IMR-90 (cell line): ENCODE data around the gene SETD3. TPM values are rescaled to one million over a fixed set of nuclear protein-coding genes. Genes with fewer than 3 reads are reported as not detected.

Experiments used
- ATAC-seq: fragments of 200-7000 bp; cut with Tn5 transposase; 2 replicates; pipeline ENCODE4 v1.9.1; 2020; ENCODE audit warnings: low read depth, mild to moderate bottlenecking, moderate library complexity
- BruUV-seq: library from RNA; stranded (reverse); fragments of 400-500 nt; replicated peaks from 2 replicates; lab custom pipeline; 2021; lab: Mats Ljungman, UMichigan
- CTCF ChIA-PET: fragments of 300-600 bp; formaldehyde crosslinking; extraction: SDS; loops from one replicate; lab custom pipeline; 2021; ENCODE audit warnings: antibody characterized with exemption; lab: Yijun Ruan, JAX
- POLR2A ChIA-PET: fragments of 300-600 bp; sonication (Branson Sonifier 250); formaldehyde crosslinking; loops from one replicate; lab custom pipeline; 2022; ENCODE audit warnings: antibody characterized with exemption; ENCODE audit not compliant: unreplicated experiment; lab: Charles Lee
- DNase-seq: peaks from one replicate; pipeline ENCODE4 v3.0.0; 2013
- H2AFZ ChIP-seq: replicated peaks from 2 replicates; pipeline ENCODE3; 2013; ENCODE audit warnings: low read length, mild to moderate bottlenecking; ENCODE audit not compliant: poor library complexity
- H2AK5ac ChIP-seq: 2 replicates; pipeline ENCODE4 v1.6.1; 2013; ENCODE audit warnings: low read depth, low read length, inconsistent platforms
- H2AK9ac ChIP-seq: replicated peaks from 2 replicates; pipeline ENCODE3; 2013; ENCODE audit warnings: mild to moderate bottlenecking, low read depth, low read length, moderate library complexity; ENCODE audit not compliant: poor library complexity
- H2BK120ac ChIP-seq: 2 replicates; pipeline ENCODE4 v1.6.1; 2013; ENCODE audit warnings: low read depth, low read length, inconsistent platforms
- H2BK15ac ChIP-seq: 3 replicates; pipeline ENCODE4 v1.6.1; 2013; ENCODE audit warnings: low read depth, low read length, inconsistent platforms
- H2BK20ac ChIP-seq: 2 replicates; pipeline ENCODE4 v1.6.1; 2013; ENCODE audit warnings: low read depth, mild to moderate bottlenecking, inconsistent platforms, low read length, moderate library complexity
- H2BK5ac ChIP-seq: 2 replicates; pipeline ENCODE4 v1.6.1; 2013; ENCODE audit warnings: mild to moderate bottlenecking, low read depth, low read length, inconsistent platforms; ENCODE audit not compliant: poor library complexity, severe bottlenecking
- H3K14ac ChIP-seq: replicated peaks from 2 replicates; pipeline ENCODE4 v1.6.1; 2013; ENCODE audit warnings: low read depth, low read length, inconsistent platforms
- H3K18ac ChIP-seq: 2 replicates; pipeline ENCODE4 v1.6.1; 2013; ENCODE audit warnings: low read depth, low read length, control low read depth
- H3K23ac ChIP-seq: 2 replicates; pipeline ENCODE4 v1.6.1; 2013; ENCODE audit warnings: low read depth, low read length, inconsistent platforms
- H3K27ac ChIP-seq: 2 replicates; pipeline ENCODE4 v1.5.1; 2013; ENCODE audit warnings: mild to moderate bottlenecking, control low read depth, low read length; ENCODE audit not compliant: insufficient read depth
- H3K27me3 ChIP-seq: 2 replicates; pipeline ENCODE4 v1.6.1; 2013; ENCODE audit warnings: low read length; ENCODE audit not compliant: control insufficient read depth, insufficient read depth
- H3K36me3 ChIP-seq: 2 replicates; pipeline ENCODE4 v1.6.1; 2013; ENCODE audit warnings: low read length, mixed read lengths; ENCODE audit not compliant: control insufficient read depth, insufficient read depth
- H3K4ac ChIP-seq: 2 replicates; pipeline ENCODE4 v1.6.1; 2013; ENCODE audit warnings: low read depth, low read length, inconsistent platforms
- H3K4me1 ChIP-seq: 2 replicates; pipeline ENCODE4 v1.6.1; 2013; ENCODE audit warnings: low read length, mixed read lengths; ENCODE audit not compliant: control insufficient read depth, insufficient read depth
- H3K4me2 ChIP-seq: 2 replicates; pipeline ENCODE4 v1.6.1; 2013; ENCODE audit warnings: low read depth, mild to moderate bottlenecking, control low read depth, low read length, moderate library complexity
- H3K4me3 ChIP-seq: 2 replicates; pipeline ENCODE4 v1.5.1; 2013; ENCODE audit warnings: low read depth, mild to moderate bottlenecking, control low read depth, low read length, moderate library complexity; ENCODE audit not compliant: insufficient read depth
- H3K56ac ChIP-seq: 2 replicates; pipeline ENCODE4 v1.6.1; 2013; ENCODE audit warnings: low read length, inconsistent platforms; ENCODE audit not compliant: insufficient read depth; ENCODE audit errors: extremely low read depth
- H3K79me1 ChIP-seq, 2 experiments: 2 replicates each; pipeline ENCODE4 v1.6.1; 2013; ENCODE audit warnings: low read length in 2 of 2, inconsistent platforms in 1 of 2, low read depth in 1 of 2
- H3K9ac ChIP-seq: 2 replicates; pipeline ENCODE4 v1.6.1; 2013; ENCODE audit warnings: low read depth, low read length, control low read depth
- H3K9me1 ChIP-seq: 2 replicates; pipeline ENCODE4 v1.6.1; 2013; ENCODE audit warnings: low read length, inconsistent platforms; ENCODE audit not compliant: insufficient read depth
- H3K9me3 ChIP-seq: 2 replicates; pipeline ENCODE4 v1.6.1; 2013; ENCODE audit warnings: low read length; ENCODE audit not compliant: control insufficient read depth, insufficient read depth
- H4K20me1 ChIP-seq: 2 replicates; pipeline ENCODE4 v1.6.1; 2013; ENCODE audit warnings: low read length, inconsistent platforms; ENCODE audit not compliant: insufficient read depth
- H4K5ac ChIP-seq: 2 replicates; pipeline ENCODE4 v1.6.1; 2013; ENCODE audit warnings: mild to moderate bottlenecking, low read depth, low read length, control low read depth
- H4K8ac ChIP-seq, 2 experiments: 2 replicates each; pipeline ENCODE4 v1.6.1; 2013; ENCODE audit warnings: low read depth in 2 of 2, low read length in 2 of 2, control low read depth in 1 of 2, inconsistent platforms in 1 of 2
- H4K91ac ChIP-seq: 2 replicates; pipeline ENCODE4 v1.6.1; 2013; ENCODE audit warnings: low read depth, low read length, inconsistent platforms; ENCODE audit not compliant: insufficient read depth
- CEBPB ChIP-seq: IDR thresholded peaks from 2 replicates; pipeline ENCODE4 v1.6.1; 2012; ENCODE audit warnings: low read depth, low read length, improper control_type of control experiment
- RFX5 ChIP-seq: IDR thresholded peaks from 2 replicates; pipeline ENCODE4 v1.8.0; 2012; ENCODE audit warnings: low read depth, mild to moderate bottlenecking, low read length, moderate library complexity
- WGBS, 2 experiments: methylation state at CpG; one replicate each; pipeline versions ENCODE4 v1.1.5 to v1.1.7; 2013; ENCODE audit warnings: missing lambda C conversion rate in 2 of 2; ENCODE audit not compliant: insufficient read length in 1 of 2; ENCODE audit errors: extremely low coverage in 2 of 2; 5-methylcytosine and 5-hydroxymethylcytosine counted together
- dilution Hi-C: fragments of 300-500 bp; cut with HindIII; formaldehyde crosslinking; loops from one replicate; pipeline ENCODE4 v1.14.3; 2018; ENCODE audit warnings: low sequenced_read_pairs; ENCODE audit not compliant: unreplicated experiment
- in situ Hi-C: fragments of 300-500 bp; cut with MboI; formaldehyde crosslinking; loops from 3 replicates; pipeline ENCODE4 v1.14.3; 2019; ENCODE audit warnings: low sequenced_read_pairs, inconsistent platforms, mixed read lengths
- intact Hi-C: fragments of 100-400 bp; cut with micrococcal nuclease; formaldehyde crosslinking; loops from 2 replicates; pipeline ENCODE4 v1.10.0; 2022
- polyA plus RNA-seq, 3 experiments: library from polyadenylated mRNA; depleted of rRNA; stranded (reverse); fragments of >200 nt; gene quantifications; 2 replicates each; pipeline ENCODE4 v1.2.3, GENCODE V29; 2012; ENCODE audit warnings: low replicate concordance in 1 of 3
- total RNA-seq: library from RNA; depleted of rRNA; stranded (reverse); fragments of >200 nt; gene quantifications from 2 replicates; pipeline ENCODE4 v1.2.3, GENCODE V29; 2012

The SETD3 gene
- total and polyA plus RNA-seq, 2 of the 4 experiments (the other 2 are of a cell fraction) = 18.8 to 31.9 TPM

- no TSS peak for BruUV-seq
- no peak overlapping the region for H2BK5ac ChIP-seq
- ChIA-PET CTCF (interaction anchor here (0.7 kb wide), 1 partner anchor 9 kb away, joined by 3 read pairs; no protein-coding TSS in a partner anchor), POLR2A (no interaction called here)
- peaks cover 53% of the 10 kb centered on the region for H4K20me1 ChIP-seq
- DNase-seq (peak; percentile 47), ATAC-seq (no peak)
- no peak overlapping the region for H2AK5ac ChIP-seq
- no peak overlapping the region for H4K5ac ChIP-seq
- no peak overlapping the region for H3K9ac ChIP-seq
- H2AK9ac ChIP-seq = no peak overlapping the region
- TF ChIP-seq CEBPB (peak; percentile 50; the same call in 1 of the 2 replicates), RFX5 (no peak)
- H3K27me3 ChIP-seq = no peaks in the 10 kb centered on the region
- H3K79me1 ChIP-seq = peaks cover 23 to 67% of the 10 kb centered on the region in 2 experiments; a peak in 3 of 4 replicates
- H2BK20ac ChIP-seq = no peak overlapping the region
- no peak overlapping the region for H4K8ac ChIP-seq
- no peak overlapping the region for H3K56ac ChIP-seq
- no peak overlapping the region for H3K23ac ChIP-seq
- H2BK15ac ChIP-seq = no peak overlapping the region
- H3K4me3 ChIP-seq = no peak overlapping the region
- H4K91ac ChIP-seq = no peak overlapping the region
- H3K9me1 ChIP-seq = peaks cover 14% of the 10 kb centered on the region
- dilution Hi-C loops (no loop called here), in situ Hi-C loops (no loop called here), intact Hi-C loops (no loop called here)
- no peak overlapping the region for H2AFZ ChIP-seq
- H2BK120ac ChIP-seq = no peak overlapping the region
- no peak overlapping the region for H3K27ac ChIP-seq
- peaks cover 10% of the 10 kb centered on the region for H3K4me1 ChIP-seq
- no peaks in the 10 kb centered on the region for H3K9me3 ChIP-seq
- H3K14ac ChIP-seq = no peak overlapping the region
- H3K36me3 ChIP-seq = no peaks in the 10 kb centered on the region
- H3K4me2 ChIP-seq = no peak overlapping the region
- H3K4ac ChIP-seq = no peak overlapping the region
- no peak overlapping the region for H3K18ac ChIP-seq
- no CpG with 5 or more reads among the region's 1 CpG for WGBS, 2 experiments
These were observed 3.8 kb downstream of the SETD3 start for GRCh38 chr14:99476864-99477263.
